Measurements from ENCODE around the gene NCBP3.

GRCh38 chr17:3887804-3888203, 41.8 kb upstream of the NCBP3 start:
- TF ChIP-seq POLR2AphosphoS5 (IDR thresholded peaks at IDR 0.05; ENCODE audit: low read depth, low read length) (no peak), TAF1 (IDR thresholded peaks at IDR 0.05; ENCODE audit: low read depth, low read length) (no peak), POLR2A (IDR thresholded peaks at IDR 0.05; ENCODE audit: low read depth, low read length) (no peak)
